Activated naive CD4-positive, alpha-beta T cell treated with anti-CD3 and anti-CD28 coated beads, Interleukin-2, amount 50 U/mL, for 16 hours (primary cell): ENCODE data around the gene ABCA2.
"Not testable (repeated sequence)": the region's sequence is repeated elsewhere in the genome, so short reads cannot be mapped to it uniquely, and the experiment has no call there.

Experiments used
- DNase-seq: peaks from one replicate; pipeline ENCODE4 v3.0.0-alpha.2; 2020

Gene ABCA2

DNA sequence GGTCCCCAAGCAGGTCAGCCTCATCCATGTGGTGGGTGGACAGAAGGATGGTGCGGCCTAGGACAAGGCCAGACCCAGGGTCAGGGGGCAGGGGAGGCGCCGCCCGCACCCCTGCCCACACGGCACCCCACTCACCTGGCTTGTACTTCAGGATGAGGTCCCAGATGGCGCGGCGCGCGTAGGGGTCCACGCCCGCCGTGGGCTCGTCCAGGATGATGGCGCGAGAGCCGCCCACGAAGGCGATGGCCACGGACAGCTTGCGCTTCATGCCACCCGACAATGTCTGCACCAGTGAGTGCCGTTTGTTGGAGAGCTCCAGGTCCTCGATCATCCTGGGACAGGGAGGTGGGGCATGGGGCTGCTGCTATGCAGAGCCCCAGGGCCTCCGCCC lies 12.5 kb downstream of the ABCA2 start:
- DNase-seq = no peak

DNA sequence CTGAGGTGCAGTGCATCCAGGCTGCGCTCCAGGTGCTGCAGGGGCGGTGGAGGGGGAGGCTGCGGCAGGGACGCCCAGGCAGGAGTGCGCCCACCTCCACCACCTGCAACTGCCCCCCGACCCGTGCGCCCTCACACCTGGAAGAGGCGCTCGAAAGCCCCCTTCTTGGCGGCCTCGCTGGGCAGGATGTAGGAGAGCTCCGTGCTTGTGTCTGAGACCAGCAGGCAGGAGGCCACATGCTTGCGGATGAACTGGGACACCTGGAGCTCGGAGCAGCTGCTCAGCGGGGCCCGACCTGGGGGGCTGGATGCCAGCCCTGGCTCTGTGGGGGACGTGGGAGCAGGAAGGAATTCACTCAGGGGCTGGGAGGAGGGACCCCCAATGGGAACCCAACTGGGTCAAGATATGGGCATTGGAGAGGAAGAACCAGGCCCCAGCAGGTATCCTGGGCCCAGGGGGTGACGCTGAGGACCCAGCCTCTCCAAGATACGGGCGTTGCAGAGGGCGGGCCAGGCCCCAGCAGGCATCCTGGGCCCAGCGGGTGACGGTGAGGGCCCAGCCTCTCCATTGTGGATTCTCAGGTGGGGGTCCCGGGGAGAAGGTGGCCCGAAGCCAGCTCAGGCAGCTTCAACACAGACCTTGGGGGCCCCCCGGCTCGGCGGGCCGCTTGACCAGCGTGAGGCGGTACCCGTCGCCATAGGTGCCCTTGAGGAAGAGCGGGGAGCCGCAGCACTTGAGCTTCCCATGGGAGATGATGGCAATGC lies 13.1 kb downstream of the ABCA2 start:
- DNase-seq = no peak

DNA sequence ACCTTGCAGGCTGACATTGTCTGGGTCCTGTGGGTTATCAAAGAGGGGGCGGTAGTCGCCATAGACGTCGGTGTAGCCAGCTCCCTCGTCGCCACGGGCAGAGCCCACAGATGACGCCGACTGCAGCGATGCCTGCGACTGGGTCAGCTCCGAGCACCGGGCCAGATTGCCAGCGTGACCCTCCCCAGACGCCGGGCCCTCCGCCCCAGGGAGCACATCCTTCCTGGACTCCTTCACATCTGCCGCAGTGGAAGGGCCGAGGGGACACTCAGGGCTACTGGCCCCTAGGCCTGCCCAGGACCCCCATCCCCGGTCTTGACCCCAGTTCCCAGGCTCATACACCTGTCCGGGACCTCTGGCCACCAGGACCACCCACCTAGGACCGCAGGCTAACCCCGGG lies 13.9 kb downstream of the ABCA2 start:
- DNase-seq = no peak

DNA sequence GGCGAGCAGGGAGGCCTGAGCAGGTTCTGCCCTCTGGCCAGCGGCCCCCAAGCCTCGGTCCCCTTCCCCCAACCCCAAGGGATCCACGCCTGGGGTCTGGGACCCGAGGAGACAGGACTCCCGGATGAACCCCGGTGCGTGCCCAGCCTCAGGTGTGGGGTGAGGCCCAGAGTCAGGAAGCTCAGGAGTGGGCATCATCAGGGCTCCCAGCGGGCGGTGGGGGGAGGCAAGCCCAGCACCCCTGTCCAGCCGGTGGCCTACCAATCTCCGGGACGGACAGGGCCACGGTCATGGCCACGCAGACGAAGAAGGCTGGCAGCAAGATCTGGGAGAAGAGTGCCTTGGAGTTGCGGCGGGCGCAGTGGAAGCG lies 14.5 kb downstream of the ABCA2 start:
- no peak for DNase-seq

DNA sequence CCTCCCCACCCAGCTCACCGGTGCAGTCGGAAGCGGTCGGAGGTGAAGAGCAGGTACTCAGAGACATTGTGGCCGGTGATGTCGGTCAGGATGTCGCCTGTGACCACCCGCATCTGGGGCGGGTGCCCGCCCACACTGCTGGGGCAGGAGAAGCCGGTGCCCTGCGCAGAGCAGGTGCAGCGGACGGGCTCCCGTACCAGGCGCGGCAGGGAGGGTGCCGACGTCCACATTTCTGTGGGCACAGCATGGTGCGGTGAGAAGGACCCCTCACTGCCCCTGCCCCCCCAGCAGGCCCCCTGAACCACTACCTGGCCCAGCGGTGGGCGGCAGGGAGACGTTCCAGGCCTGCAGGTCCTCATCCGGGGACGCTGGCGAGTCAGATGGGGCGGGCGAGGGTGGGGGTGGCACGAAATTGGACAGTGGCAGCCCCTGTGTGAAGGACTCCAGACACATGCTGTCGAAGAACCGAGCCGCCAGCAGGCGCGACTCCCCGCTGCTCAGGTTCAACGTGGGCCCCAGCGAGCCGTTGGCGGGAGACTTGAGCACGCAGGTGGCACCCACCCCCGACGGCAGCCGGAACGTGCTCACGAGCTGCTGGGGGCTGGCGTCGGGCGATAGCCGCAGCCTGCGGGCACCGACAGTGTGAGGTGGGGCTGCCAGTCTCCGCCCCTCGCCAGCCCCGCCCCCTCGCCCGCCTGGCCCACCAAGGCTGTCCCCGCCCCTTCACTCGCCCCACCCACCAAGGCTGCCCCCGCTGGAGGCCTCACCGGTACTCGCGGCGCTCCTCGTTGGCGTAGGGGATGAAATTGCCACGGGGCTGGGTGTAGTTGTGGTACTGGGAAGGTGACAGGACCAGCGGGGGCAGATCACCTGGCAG lies 15.1 kb downstream of the ABCA2 start:
- DNase-seq = no peak

DNA sequence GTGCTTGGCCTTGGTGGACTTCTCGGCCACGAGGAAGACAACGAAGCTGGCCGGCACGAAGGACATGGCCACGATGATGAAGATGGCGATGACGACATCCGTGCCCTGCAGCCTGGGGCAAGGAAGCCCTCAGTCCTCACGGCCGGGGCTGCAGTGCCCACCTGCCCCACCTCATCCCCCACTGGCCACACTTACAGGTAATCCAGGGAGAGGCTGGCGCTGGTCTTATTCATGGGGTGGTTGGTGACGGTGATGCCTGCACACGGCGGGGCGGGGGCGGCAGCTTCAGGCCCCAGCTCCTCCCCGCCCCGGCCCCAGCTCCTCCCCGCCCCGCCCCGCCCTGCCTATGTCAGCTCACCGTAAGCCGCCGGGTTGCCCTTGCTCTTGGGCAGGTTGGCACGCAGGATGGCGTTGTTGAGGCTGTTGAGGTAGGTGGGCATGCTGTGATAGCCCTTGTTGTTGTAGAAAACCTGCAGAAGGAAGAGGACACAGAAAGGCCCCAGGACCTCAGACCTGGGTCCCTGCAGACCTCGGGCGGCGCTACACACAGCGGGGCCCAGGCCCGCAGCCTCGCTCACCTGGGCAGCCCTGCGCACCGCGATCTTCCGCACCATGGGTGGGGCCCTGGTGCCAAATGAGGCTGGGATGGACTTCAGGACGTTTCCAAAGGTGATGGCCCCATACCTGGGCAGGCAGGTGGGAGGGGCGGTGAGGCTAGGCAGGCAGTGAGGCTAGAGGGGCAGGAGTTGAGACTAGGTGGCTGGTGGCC lies 15.9 kb downstream of the ABCA2 start:
- no peak for DNase-seq

DNA sequence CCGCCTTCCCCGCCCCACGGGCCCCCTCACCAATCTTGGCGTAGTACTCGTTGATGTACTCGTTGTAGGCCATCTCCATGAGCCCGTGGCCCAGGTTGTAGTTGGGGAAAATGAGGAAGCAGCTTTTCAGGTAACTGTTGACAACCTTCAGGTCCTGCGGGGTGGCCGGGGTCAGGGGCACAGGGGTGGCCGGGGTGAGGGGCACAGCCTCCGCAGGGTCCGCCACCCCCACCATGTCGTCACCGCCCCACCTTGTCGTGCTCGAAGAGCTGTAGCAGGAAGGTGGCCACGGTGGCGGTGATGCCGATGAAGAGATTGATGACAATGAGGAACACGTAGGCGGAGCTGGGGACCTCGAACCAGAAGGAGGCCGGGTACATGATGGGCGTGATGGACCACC lies 16.9 kb downstream of the ABCA2 start:
- no peak for DNase-seq

DNA sequence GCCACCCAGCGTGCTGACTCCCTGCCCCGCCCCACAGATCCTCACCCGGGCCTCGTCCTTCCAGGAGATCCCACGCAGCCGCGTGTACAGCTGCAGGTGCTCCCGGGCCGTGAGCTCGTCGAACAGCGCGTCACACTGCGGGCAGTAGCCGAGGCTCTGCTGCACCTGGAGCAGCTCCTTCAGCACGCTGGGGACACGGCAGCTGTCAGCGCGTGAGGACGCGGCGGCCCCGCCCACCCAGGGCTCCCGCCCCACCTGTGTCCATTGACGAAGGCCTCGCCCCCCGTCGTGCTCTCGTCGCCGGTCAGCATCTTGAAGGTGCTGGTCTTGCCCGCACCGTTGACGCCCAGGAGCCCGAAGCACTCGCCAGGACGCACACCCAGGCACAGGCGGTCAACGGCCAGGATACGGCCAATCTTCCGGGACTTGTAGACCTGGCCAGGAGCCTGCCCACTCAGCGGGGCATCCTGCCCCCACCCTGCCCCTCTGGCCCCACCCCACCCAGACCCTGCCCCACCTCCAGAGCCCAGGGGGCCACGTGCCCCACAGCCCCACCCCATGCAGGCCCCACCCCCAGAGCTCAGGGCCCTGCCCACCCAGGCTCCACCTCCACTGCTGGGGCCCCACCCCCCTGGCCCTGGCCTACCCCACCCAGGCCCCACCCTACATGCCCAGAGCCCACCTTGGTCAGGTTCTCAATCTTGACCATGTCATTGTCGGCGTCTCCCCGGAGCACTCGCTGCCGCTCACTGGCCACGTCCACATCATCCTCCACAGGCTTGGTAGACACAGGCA lies 17.9 kb downstream of the ABCA2 start:
- DNase-seq = no peak

DNA sequence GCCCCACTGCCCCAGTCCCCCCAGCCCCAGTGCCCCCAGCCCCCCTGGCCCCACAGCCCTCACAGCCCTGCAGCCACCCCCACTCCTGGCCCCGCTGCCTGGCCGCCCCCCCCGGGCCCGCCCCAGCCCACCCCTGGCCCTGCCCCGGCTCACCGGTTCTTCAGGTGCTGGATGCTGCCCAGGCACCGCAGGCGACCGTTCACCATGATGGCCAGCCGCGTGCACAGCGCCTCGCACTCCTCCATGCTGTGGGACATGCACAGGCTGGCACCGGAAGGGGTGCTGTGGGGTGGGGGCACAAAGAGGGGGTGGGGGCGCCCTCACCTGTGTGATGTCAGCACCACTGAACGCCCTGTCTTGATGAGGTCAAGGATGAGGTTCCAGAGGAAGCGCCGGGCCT lies 18.8 kb downstream of the ABCA2 start:
- no peak for DNase-seq

DNA sequence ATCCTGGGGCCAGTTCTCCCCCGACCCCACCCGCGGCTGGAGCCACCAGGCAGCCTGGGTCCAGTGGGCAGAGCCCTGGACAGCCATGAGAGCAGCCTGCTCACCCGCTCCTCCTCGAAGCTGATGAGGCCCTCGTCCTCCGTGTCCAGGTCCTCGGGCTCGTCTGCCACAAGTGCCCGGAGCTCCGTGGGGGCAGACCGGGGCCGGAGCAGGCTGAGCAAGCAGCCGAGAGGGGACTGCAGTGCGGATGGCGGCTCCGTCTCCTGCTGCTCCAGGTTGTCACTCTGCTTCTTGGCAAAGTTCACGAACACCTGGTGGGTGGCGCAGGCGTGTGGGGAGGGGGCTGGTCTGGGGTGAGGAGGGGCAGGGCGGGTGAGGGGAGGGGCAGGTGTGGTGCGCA lies 19.7 kb downstream of the ABCA2 start:
- no peak for DNase-seq

DNA sequence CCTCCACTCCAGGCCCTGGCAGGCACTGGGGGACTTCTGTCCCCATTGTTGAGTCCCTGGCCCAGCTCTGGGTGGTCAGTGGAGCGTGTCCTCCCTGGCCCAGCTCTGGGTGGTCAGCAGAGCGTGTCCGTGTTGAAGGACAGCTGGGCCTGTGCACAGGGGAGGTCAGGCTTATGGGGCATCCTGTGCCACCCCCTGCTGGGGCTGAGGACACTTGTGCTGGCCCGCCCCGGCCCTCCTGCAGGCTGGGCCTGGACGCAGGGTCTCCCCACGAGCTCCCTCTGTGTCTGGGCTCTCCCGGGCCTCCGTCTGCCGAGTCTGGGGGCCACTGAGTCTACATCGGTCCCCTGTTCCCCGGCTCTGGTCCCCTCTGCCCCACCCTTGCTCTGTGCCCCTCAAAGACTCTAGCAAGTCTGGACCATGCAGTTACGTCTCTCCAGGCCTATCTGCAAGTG lies 20.2 kb downstream of the ABCA2 start:
- DNase-seq = no peak

DNA sequence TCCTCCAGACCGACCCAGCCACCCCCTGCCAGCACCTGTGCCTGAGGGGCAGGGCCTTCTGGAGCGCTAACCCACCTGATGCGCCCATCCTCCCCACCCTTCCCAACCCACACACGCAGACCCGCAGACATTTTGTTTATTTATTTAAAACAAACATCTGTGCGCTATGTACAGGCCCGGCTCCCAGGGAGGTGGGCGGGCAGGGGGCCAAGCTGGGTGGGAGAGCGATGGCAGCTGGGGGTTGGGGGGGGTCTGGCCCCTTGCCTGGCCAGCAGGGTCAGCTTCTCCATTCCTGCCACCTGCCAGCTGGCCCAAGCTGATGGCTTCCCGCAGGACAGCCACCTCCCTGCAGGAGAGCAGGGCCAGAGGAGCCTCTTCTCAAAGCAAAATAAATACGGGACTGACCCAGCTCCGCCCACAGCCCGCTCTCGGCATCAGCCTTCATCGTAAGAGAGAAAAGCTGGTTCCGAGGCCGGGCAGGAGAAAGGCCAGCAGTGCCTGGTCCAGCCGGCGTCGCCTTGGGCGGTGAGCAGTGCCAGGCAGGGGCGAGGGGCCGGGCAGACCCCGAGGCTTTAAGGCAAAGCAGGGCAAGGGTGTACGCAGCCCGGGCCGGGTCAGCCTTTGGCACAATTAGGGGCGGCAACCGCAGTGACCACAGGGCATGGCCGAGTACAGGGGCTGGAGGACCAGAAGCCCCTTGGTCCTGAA lies 20.8 kb downstream of the ABCA2 start:
- DNase-seq = no peak

DNA sequence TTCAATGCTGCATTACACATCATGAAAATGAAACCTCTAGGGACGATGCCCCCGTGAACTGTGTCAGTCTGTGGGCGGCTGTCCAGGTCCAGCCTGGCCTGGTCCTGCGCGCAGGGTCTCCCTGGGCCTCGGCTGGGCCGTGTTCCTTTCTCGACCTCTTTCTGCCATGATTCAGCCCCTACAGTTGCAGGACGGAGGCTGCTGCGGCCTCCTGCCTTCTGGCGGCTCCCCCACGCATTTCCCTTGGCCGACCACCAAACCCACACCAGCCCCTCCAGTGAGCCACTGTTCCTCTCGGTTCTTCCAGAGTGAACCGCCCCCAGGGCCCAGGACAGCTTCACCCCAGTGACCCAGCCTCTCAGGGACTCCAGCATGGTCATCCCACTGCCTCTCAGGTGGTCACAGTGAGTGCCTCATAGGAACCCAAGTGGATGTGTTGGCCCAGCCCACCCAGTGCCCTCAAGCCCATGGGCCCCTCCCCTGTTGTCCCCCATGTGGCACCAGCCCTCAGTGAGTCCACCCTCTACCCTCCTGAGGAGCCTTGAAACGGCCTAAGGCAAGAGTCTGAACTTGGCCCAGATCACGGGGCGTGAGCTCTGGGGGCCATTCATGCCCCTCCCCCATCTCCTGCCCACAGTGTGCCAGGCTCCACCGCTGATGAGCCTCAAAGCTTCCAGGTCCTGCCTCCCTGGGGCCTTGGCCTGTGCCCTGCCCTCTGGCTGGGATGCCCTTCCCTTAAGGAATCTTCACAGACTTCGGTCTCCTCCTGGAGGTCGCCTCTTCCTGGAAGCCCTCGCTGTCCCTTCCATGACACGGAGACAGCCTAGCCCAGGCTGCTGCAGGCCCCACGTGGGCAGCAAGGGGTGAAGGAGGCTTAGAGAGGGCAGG lies 21.7 kb downstream of the ABCA2 start:
- DNase-seq = no peak

DNA sequence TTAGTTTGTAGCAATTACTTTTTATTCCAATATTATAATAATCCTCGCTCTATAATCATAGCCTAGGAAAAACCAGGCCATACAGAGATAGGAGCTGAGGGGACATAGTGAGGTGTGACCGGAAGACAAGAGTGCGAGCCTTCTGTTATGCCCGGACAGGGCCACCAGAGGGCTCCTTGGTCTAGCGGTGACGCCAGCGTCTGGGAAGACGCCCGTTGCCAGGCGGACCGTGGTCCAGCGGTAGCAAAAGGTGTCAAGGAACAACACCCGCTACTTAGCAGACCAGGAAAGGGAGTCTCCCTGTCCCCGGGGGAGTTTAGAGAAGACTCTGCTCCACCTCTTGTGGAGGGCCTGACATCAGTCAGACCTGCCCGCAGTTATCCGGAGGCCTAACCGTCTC lies 23.8 kb downstream of the ABCA2 start:
- not testable (repeated sequence) for DNase-seq

DNA sequence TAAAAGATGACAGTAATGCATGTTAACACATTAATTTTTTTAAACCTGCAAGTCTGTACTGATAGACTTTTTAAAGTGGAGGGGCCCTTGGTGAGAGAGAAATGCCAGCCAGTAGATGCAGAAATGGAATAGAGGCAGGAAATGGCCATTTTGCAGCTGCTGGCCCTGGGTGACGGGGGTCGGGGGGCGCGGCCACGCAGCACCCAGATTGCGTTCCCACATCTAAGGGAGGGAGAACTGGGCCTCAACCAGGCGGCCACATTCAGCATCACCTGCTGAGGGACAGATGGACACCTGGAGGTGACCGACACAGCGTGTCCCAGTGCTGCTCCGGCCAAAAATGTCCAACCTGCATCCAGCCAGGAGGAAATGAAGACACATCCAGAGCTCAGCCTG lies 25.4 kb downstream of the ABCA2 start:
- DNase-seq = no peak

DNA sequence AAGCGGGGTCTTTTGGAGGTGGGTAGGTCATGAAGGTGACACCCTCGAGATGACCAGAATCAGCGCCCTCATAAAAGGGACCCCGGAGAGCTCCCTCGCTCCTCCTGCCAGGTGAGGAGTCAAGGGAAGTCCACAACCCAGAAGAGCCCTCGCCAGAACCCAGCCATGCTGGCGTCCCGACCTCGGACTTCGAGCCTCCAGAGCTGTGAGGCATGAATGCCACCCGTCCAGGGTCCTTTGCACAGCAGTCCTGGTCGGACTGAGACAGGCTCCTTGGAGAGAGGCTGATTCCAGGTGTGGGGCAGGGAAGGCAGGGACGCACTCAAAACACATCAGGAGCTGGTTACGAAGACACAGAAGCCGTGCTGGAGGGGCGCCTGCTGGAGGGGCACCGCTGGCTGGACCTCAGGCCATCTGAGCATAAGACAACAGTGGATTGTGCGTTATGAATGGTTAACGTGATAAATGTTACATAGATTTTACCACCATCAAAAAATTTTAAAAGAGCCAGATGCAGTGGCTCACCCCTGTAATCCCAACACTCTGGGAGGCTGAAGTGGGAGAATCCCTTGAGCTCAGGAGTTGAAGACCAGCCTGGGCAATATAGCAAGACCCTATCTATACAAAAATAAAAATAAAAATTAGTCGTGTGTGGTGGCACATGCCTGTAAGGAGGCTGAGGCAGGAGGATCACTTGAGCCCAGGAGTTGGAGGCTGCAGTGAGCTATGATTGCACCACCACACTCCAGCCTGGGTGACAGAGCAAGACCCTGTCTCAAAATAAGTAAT lies 26.0 kb downstream of the ABCA2 start:
- no peak for DNase-seq

DNA sequence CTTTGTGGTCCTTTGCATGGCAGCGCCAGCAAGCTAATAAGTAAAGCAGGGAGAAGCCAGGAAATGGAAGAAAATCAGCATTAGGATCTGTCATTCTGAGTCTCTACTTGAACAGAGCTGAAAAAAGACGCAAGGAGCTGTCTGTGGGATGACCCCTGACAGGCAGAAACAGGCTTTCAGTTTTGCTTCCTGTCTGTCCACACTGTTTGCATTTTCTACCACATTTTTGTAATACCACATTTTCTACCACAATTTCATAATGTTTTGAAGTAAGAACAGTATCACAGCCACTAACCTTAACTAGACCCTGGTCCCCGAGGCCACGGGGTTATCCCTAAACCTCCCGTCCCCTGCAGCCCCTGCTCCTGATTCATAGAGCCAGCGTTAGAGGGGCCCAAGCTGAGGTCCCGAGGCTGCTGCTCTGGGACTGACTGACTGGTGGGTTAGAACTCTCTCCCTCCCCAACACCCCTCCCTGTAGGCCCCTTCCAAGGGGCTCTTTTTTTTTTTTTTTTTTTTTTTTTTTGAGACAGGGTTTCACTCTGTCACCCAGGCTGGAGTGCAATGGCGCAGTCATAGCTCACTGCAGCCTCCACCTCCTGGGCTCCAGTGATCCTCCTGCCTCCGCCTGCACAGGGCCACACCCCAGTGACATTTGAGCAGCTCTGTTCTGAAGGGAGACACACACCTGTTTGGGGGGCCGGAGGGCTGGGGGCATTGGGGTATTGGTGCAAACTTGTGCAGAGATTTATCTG lies 27.7 kb downstream of the ABCA2 start:
- DNase-seq = no peak

DNA sequence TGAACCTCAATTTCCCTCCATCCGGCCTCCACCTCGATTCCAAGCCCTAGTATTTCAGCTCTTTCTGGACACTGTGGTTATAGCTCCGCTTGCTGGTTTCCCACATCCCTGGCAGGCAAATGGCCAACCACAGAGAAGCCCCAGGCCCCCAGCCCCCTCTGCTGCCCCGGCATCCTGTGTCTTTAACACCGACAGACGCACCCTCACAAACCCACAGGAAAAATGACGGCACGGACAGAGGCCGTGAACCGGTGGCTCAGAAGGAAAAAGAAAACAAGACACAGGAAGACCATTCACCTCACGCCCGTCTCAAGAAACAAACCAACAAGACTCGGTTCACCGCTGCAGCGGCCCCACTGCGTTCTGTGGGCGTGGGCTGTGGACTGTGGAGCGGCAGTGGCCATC lies 30.2 kb downstream of the ABCA2 start:
- DNase-seq = no peak

DNA sequence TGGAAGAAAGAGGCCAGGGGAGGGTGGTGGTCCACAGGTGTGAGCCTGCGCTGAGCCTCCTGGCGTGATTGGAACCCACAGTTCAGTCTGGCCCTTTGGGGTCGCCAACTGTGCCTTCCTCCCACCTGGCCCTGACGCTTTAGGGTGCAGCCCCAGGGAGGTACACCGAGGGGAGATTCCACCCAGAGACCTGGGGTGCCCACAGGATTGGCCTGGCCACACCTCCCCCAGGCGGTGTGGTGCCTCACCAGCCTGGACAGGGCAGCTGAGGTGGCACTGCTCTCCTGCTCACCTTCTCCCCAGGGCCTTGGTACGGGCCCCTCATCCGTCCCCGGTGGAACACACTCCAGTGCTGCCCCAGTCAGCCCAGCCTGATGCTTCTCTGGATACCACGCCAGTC lies 30.7 kb downstream of the ABCA2 start:
- no peak for DNase-seq
